ENCODE results near the gene ZPLD1. TPM values are rescaled to one million over a fixed set of nuclear protein-coding genes. Genes with fewer than 3 reads are reported as not detected.

Gene ZPLD1
- total RNA-seq, 2 donors from 2014 or later: not detected

DNA sequence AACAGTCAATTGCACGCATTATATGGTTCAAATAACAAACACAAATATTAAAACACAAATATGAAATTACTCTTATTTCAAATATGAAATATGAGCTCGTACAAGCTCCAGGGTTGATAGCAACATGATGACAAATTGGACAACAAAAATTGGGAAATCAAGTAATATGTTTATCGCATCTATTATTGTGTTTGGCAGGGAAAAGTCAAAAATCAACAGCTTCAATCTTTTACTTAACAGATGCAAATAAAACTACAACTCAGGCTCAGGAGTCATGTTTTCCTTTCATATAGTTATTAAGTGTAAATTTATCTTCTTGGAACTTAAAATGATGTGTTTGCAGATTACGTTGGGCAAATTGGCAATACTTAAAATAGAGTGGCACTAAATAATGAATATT is 41.4 kb downstream of the ZPLD1 start:
- TF ChIP-seq, protein P1, sequence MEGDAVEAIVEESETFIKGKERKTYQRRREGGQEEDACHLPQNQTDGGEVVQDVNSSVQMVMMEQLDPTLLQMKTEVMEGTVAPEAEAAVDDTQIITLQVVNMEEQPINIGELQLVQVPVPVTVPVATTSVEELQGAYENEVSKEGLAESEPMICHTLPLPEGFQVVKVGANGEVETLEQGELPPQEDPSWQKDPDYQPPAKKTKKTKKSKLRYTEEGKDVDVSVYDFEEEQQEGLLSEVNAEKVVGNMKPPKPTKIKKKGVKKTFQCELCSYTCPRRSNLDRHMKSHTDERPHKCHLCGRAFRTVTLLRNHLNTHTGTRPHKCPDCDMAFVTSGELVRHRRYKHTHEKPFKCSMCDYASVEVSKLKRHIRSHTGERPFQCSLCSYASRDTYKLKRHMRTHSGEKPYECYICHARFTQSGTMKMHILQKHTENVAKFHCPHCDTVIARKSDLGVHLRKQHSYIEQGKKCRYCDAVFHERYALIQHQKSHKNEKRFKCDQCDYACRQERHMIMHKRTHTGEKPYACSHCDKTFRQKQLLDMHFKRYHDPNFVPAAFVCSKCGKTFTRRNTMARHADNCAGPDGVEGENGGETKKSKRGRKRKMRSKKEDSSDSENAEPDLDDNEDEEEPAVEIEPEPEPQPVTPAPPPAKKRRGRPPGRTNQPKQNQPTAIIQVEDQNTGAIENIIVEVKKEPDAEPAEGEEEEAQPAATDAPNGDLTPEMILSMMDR (IDR thresholded peaks at IDR 0.05): no peak
- ATAC-seq (ENCODE audit: insufficient number of reproducible peaks, low FRiP score, low read depth): no peak
- Histone ChIP-seq H3K4me3 (no peak overlapping the region), H3K27me3 (replicated peaks; ENCODE audit: insufficient read depth) (no peaks in the 10 kb centered on the region), H3K4me1 (ENCODE audit: control insufficient read depth in 1 of 2, low read depth in 2 of 2) (no peaks in the 10 kb centered on the region), H3K36me3 (no peaks in the 10 kb centered on the region), H3K27ac (no peak overlapping the region), H3K9me3 (no peaks in the 10 kb centered on the region)
- no peak for DNase-seq (ENCODE audit: low spot score)

DNA sequence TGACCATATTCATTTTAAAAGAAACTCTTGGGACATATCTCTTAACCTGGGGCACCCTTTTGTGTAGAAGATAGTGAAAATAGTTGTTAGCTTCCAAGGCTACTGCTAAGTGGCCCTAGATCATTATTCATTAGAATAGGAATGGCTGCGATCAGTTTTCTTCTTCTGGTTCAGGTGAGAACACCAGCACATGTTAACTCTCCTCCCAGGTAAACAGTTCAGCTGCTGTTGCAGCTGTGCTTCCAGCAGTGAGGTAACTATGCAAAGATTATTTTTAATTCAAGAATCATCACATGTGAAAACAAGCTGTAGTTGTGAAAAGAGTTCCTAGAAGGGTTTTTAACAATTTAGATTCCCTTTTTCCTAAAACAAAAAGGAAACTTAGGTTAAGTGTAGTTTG is 43.3 kb downstream of the ZPLD1 start:
- TF ChIP-seq, protein P1 (IDR thresholded peaks at IDR 0.05): no peak
- no peaks in the 10 kb centered on the region for H3K9me3 ChIP-seq
- H3K27ac ChIP-seq: no peak overlapping the region
- H3K4me3 ChIP-seq: no peak overlapping the region
- no peaks in the 10 kb centered on the region for H3K27me3 ChIP-seq (replicated peaks; ENCODE audit: insufficient read depth)
- DNase-seq (ENCODE audit: low spot score) (no peak), ATAC-seq (ENCODE audit: insufficient number of reproducible peaks, low FRiP score, low read depth) (no peak)
- H3K4me1 ChIP-seq (ENCODE audit: control insufficient read depth in 1 of 2, low read depth in 2 of 2): no peaks in the 10 kb centered on the region
- no peaks in the 10 kb centered on the region for H3K36me3 ChIP-seq

DNA sequence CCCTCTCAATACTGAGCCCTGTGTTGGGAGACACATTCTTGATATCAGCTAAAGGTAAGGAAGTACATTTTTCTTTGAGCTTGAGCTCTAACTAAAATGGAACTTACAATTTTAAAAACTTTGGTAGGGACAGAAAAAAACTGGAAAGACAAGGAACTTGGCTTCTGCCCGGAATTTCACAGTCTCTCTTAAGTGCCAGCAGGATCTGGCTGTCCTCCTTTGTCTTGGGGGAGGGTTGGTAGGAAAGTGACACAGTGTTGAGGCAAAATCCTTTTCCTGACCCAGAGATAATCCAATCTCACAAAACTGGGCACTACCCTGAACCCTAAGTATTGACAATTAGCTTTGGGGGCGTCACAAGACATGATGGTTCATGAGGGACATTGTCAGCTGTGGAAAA is 45.3 kb downstream of the ZPLD1 start:
- no peaks in the 10 kb centered on the region for H3K27me3 ChIP-seq (replicated peaks; ENCODE audit: insufficient read depth)
- TF ChIP-seq, protein P1 (IDR thresholded peaks at IDR 0.05): no peak
- ATAC-seq (ENCODE audit: insufficient number of reproducible peaks, low FRiP score, low read depth) (no peak), DNase-seq (ENCODE audit: low spot score) (no peak)
- no peaks in the 10 kb centered on the region for H3K36me3 ChIP-seq
- no peak overlapping the region for H3K27ac ChIP-seq
- no peaks in the 10 kb centered on the region for H3K9me3 ChIP-seq
- H3K4me1 ChIP-seq (ENCODE audit: control insufficient read depth in 1 of 2, low read depth in 2 of 2): no peaks in the 10 kb centered on the region
- H3K4me3 ChIP-seq: no peak overlapping the region

DNA sequence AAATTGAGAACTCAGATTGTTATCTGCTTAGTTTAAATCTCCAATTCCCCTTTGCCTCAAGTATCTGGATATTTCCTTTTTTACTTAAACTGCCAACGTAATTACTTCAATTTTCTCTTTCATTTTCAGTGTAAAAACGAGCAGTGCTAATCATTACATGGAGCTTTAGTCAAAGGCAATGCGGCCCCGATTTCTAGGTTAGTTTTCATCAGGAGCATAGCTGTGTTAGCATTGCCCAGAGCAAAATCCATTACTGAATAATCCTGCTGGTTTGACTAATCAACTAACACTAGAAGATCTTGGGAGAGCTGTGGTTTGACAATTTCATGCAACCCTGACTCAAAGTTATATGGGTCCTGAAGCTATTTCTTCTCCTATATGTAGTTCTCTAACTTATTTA is 46.2 kb downstream of the ZPLD1 start:
- no peaks in the 10 kb centered on the region for H3K9me3 ChIP-seq
- no peaks in the 10 kb centered on the region for H3K4me1 ChIP-seq (ENCODE audit: control insufficient read depth in 1 of 2, low read depth in 2 of 2)
- DNase-seq (ENCODE audit: low spot score) (no peak), ATAC-seq (ENCODE audit: insufficient number of reproducible peaks, low FRiP score, low read depth) (no peak)
- H3K27me3 ChIP-seq (replicated peaks; ENCODE audit: insufficient read depth): no peaks in the 10 kb centered on the region
- no peak overlapping the region for H3K27ac ChIP-seq
- TF ChIP-seq, protein P1 (IDR thresholded peaks at IDR 0.05): no peak
- no peak overlapping the region for H3K4me3 ChIP-seq
- H3K36me3 ChIP-seq: no peaks in the 10 kb centered on the region

DNA sequence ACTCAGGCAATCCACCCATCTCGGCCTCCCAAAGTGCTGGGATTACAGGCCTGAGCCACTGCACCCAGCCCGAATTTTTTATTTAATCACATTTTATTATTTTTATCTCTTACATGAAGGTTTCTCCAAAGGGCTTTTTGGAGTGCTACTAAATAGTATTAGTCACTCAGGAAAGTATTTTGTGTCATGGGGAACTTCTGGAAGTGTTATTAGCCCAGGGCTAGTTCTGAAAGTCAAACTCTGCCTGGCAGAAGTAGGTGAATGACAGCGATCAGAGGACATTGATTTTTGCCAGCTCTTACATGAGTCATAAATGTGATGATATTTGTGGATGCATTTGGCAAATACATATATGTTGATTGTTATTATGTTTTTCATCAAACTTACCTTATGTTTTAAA is 48.7 kb downstream of the ZPLD1 start:
- ATAC-seq (ENCODE audit: insufficient number of reproducible peaks, low FRiP score, low read depth): no peak
- Histone ChIP-seq H3K27me3 (replicated peaks; ENCODE audit: insufficient read depth) (no peaks in the 10 kb centered on the region), H3K9me3 (no peaks in the 10 kb centered on the region), H3K27ac (no peak overlapping the region), H3K36me3 (no peaks in the 10 kb centered on the region), H3K4me3 (no peak overlapping the region), H3K4me1 (ENCODE audit: control insufficient read depth in 1 of 2, low read depth in 2 of 2) (no peaks in the 10 kb centered on the region)
- no peak for DNase-seq (ENCODE audit: low spot score)
- TF ChIP-seq, protein P1 (IDR thresholded peaks at IDR 0.05): no peak

All from thoracic aorta (tissue), 2 donors.